HL-60/S4 treated with phorbol 12-myristate 13-acetate at 8.2 ng/mL for 4 days and 3 days (cell line): ENCODE measurements around the gene AKR1C1.
"Not testable (repeated sequence)": the region's sequence is repeated elsewhere in the genome, so short reads cannot be mapped to it uniquely, and the experiment has no call there.

Experiments
- in situ Hi-C: fragments of 300-500 bp; cut with MboI; formaldehyde crosslinking; loops from 2 replicates; pipeline ENCODE4 v1.15.0; 2022; ENCODE audit warnings: low sequenced_read_pairs

AKR1C1 gene

DNA sequence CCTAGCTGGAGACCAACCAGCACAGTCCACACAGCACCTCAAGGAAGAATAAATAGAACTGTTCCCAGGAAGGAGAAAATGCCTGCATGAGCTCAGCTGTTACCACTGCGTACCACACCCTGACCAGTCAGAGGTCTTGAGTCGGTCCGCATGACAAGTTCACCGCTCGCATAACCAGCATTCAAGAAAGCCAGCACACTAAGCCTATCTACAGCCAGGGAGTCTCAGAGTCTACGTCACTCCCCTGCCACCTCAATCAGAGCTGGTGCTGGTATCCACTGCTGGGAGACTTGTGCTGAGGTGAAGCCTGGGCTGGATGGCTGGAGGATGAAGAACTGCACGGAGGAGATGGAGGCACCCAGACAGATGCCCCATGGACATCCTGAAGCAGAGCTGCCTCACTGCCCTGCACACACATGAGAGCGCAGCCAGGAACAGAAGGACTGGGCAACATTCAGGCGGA lies 19.6 kb downstream of the AKR1C1 start:
- in situ Hi-C loops: no loop called here

DNA sequence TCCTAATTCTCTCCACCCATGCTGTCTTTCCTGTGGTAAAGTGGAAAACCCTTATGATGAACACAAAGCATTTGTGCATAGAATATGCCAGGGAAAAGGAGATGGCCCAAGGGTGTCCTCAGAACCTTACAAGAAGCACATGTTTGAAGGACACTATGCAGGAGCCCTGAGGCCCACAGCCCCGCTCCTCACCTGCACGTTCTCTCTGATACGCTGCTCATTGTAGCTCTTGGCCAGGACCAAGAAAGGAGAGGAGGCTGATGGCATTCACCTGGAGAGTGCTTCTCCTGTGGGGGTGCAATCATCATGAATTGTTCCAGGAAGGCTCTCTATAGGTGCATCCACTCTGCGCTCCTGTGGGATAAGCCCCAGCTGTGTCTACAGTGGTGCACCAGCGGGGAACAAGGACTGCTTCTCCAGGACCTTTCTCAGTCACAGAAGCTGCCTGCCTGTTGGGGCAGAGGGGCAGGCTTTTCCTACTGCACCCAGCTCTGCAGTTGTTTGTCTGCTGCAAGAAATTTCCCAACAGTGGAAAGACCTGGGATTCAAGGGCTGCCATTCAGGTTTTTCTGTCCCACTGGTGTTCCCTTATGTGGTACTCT lies 20.5 kb downstream of the AKR1C1 start:
- in situ Hi-C loops: no loop called here

DNA sequence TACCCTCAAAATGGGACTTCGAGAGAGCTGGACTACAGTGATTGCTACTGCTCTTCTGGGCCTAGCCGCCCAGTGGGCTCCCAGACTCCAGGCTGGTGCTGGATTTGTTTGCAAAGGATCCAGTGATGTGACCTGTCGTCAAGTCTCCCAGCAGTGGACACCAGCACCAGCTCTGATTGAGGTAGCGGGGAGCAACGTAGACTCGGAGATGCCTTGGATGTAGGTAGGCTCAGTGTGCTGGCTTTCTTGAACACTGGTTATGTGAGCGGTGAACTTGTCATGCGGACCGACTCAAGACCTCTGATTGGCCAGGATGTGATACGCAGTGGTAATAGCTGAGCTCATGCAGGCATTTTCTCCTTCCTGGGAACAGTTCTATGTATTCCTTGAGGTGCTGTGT lies 21.0 kb downstream of the AKR1C1 start:
- in situ Hi-C loops: no loop called here

DNA sequence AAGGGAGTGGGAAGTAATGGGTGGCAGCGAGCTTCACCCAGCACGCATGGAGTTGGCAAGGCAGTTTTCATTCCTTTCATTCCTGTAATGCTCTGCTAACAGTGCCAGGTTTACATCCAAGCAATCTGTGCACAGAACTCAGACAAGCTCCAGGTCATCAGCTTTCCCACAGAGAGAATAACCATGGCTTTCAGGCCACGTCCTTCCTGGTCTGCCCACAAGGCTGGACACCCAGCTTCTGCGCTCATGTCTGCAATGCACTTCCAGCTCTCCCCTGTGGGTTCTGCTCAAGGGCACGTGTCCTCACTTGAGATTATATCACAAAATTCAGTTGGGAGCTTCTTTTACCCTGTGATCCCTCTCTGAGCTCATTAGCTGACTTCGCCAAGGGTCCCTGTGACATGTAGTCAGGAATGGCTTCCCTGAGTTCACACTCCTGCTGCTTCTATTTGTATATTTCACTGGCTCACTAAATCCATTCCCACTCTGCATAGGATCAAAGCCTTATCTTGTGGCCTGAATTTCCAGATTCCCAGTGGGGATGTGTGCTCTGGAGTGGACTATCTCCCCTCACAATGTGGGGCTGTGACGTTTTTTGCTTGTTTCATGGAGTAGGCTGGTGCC lies 21.9 kb downstream of the AKR1C1 start:
- in situ Hi-C loops: no loop called here

DNA sequence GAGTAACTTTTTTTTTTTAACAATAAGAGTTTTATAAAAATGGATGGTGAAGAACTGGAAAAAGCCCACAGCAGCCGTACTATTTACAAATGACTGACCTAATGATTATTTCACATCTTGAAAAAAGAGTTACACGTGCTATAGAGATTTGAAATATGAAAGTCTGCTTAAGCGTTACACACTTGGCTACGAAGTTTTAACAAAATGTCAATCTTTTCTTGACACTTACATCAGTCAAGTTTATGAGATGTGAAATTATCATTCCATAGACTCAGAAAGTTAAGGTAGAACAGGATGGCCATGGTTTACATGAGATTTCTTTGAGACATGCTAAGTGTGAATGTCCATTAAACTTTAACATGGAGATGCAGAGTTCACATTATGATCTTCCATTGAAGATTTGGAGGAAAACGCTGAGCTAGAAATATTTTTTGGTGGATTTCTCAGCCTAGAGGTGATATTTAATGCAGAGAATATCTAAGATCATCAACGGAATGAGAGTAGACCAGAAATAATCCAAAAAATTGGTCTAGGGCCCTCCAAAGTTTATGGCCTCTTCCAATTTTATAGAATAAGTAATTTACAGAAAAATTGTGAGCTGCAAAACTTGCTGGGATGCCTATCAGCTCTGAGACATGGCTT lies 24.9 kb downstream of the AKR1C1 start:
- in situ Hi-C loops: not testable (repeated sequence)

DNA sequence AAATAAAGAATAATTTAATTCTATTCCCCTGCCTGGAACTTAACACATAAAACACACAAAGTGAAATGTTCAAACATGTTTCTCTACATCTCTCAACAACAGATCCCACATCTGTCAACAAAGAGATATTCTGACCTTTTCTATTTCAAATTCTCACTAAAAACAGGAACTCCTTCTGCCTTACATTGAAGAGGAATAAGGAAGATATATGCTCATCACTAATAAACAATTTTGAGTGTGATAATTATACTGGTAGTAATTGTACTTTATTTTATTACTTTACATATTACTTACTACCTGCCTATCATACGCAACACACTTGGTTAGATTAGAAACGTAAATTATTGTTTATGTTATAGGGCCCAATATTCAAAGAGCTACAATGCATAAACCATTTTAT lies 27.0 kb downstream of the AKR1C1 start:
- in situ Hi-C loops: no loop called here

DNA sequence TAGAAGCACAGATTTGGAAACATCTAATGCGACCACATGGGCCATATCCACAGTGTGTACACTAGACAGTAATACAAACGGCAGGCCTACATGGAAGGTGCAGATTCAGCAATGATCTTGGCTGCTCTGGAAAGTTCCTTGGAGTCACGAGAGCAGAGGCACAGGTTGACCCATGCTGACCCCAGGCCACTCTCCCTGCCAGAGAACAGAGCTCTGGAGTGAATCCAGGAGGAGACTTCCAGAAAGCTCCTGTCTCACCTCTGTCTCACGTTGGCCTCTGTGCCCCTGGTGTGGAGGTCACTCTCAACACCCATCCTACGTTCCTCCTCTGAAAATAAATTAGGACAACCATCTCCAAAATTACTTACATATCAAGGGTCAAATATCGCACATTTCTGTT lies 28.2 kb downstream of the AKR1C1 start:
- in situ Hi-C loops: not testable (repeated sequence)

DNA sequence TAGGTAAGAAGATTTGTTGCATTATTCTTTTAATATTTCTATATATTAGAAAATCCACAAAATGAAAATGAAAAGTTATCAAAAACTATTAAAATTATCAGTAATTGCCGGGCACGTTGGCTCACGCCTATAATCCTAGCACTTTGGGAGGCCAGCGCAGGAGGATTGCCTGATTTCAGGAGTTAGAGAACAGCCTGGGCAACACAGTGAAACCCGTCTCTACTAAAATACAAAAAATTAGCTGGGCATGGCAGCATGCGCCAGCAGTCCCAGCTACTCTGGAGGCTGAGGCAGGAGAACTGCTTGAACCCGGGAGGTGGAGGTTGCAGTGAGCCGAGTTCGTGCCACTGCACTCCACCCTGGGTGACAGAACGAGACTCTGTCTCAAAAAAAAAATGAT lies 29.3 kb downstream of the AKR1C1 start:
- in situ Hi-C loops: not testable (repeated sequence)

DNA sequence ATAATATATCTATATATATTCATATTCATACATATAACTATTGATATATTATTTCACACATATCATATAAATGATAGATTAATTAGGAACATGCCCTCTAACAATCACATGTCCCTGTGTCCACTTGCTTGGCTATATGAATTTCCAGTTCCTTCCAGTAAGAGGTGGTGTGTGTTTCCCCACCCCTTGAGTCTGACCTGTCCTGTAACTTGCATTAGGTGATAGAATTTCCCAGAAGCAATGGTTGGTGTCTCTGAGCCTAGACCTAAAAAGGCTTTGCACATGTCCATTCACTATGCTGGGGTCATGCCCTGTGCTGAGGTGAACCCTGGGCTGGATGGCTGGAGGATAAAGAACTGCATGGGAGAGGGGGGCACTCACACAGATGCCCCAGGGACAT lies 31.0 kb downstream of the AKR1C1 start:
- in situ Hi-C loops: not testable (repeated sequence)

DNA sequence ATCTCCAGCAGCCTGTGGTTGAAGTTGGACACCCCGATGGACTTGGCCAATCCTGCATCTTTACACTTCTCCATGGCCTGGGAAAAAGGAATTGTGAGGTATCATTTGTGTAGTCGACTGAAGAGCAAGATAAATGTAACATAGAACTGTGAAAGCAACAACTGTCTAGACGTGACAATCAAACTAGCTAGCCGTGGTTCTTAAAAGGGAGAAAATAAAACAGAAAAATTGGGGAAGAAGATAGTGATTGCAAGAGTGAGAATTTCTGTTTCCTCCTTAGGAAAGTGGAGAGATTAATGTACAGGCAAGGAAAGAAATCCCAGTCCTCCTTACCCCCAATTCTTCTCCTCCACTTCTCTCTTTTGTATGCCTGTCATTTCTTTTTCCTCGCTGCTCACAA lies 35.5 kb downstream of the AKR1C1 start:
- in situ Hi-C loops: no loop called here

DNA sequence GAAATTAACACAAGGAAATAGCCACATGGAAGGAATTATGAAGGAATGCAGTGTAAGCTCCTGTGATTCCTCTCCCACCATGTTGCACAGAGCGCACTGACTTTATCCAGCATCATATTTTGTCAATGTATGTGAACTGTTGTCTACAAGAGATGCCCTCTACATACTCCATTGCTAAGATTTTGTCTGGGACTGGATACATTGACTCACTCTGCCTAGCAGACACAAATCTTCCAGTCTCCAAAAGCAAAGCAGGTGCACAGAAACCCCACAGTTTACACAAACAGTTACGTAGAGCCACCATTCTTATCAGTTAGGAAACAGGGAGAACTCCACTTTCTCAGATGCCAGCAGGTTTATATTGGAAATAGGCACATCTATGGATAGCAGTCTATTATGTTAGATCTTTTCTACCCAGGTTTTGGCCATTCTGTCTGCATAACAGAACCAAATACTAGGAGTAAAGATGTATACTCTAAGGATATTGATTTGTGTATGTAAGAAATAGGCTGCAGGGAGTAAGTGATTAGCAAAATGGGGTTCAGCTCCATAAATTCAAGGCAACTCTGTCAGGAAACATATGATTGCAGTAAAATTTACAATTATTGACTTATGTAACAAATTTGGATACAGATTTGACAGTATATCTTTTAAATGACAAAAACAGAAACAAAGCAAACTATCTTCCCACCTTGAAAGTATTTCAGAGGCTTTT lies 39.0 kb downstream of the AKR1C1 start:
- in situ Hi-C loops: no loop called here

DNA sequence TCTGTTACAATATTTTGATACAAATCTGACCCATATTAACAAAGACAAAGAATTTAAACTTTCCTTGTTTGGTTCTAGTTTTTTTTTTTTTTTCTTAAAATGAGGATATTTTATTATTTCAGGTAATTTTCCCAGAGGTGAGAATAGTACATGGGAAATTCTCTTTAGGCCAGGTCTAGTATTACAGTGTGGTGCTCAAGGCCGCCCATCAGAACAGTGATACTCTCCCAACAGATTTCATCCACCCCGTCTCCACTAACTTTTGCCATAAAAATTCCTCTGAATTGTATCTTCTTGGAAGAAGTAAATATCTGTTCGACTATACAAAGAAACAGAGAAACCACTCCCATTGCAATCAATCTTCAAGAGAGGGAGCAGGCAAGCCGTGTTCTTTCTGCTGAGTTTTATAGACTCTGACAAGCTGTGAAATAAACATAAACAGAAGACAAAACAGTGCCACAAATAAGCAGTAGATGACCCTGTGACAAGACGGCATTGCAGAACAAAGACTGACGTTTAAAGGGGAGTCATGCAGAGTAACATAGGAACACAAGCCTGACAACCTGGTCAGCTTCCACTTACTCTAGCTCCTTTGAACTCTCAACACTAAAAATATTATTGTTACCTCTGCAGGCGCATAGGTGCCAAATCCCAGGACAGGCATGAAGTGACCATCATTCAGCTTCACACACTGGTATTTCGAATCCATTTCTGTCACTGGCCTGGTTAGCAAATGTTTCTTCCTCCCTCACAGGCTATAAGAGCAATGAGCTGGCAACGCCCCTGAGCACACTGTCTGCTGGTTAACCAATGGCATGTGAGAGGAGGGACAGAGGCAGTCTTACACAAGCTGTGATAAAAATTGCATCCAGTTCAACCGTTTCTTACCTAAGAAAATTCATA lies 40.2 kb downstream of the AKR1C1 start, which contains the start of gene AKR1C2:
TSS of gene AKR1C2 (minus strand) at position 731 of the 903 bp plus-strand sequence. CDS start at position 709, 22 bp downstream.
- in situ Hi-C loops: not testable (repeated sequence)

DNA sequence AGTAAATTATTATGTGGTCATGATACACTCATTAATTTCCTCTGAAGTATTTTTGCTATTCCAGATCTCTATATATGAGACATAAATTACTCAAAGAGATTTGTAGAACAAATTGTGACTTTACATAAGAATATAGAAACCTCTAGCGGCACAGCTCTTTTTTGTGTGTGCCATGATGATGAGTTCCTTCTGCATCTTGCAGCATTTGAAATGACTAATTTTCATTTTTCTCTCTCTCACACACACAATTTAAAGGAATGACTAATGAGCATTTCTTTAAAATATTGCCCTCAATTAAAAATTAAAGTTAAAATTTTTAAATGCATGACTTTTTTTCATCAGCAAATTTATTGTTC lies 40.8 kb downstream of the AKR1C1 start:
- in situ Hi-C loops: not testable (repeated sequence)

DNA sequence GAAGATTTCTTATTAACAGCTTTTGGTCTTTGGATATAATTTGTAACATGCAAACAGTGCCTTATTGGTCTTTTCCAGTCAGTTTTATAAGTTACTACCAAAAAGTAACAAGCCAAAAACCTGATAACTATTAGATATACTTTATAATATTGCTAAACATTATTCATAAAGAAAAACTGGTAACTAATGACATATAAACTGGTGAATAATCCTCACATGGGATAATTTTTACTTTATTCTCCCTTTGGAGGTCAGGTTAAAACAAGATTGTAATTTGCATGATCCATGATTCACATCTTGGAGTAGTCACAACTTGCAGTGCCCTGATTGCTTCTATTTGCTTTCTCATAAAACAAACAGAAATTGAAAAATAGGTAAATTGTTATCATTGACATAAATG lies 41.3 kb downstream of the AKR1C1 start:
- in situ Hi-C loops: not testable (repeated sequence)

DNA sequence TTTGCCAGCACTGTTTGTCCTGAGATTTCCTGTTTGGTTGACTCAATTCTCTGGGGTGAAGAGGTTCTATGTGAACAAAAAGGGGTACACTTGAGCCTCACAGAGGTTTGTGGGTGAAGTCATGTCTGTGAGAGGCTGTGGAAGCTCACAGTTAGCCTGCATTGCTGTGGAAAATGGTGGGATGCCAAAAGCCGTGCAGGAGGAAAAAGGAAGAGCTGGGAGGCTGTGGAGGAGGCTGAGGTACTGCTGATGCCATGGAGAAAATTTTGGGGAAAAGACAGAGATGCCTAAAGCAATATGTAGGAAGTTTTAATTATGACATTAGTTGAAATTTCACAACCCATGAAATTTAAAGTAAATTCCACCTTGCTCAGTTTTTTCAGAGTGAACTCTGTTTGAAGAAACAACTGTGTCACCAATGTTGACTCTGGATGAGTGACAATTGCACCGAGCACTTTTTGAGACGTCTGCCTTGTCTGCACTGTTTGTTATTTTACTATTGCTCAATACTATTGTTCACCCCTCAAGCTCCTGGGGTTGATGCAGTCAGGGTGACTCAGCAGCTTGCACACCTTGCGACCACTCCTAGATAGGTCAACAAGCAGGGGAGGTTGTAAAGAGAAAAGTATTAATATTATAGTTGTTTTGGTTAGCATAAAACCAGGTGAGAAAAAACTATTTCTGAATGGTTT lies 45.8 kb downstream of the AKR1C1 start:
- in situ Hi-C loops: not testable (repeated sequence)

DNA sequence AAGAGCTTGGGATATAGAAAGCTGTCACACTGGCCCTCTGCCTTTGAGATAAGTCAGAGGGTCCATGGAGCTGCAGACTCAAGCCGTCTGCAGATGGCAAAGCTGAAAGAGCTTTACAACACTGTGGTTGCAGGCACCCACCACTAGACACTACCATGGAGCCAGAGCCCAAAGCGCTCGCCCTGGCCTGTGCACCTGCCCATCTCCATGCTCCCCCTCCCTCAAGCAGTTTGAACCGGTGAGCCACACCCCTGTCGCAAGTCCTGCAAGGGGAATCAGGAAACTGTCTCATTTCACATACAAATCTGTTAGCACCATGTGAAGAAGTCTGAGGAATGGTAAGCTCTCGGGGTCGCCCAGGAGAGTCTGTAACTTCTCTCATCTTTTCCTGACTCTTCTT lies 46.8 kb downstream of the AKR1C1 start:
- in situ Hi-C loops: not testable (repeated sequence)

DNA sequence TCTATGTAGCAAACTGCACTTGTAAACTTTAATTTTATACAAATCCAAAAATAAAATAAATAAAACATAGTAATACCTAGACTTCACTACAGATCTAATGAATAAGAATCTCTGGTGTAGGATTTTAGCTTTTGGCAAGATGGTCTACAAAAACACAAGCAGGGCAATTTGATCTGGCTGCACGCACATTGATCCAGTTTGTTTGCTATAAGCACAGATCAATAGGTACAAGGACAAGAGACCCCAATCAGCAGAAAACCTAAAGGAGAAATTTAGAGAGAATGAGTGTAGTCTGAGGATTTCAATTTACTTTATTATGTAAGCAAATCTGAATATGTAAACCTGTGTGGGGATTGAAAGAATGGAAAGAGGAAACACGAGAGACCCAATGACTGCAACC lies 48.2 kb downstream of the AKR1C1 start:
- in situ Hi-C loops: not testable (repeated sequence)

DNA sequence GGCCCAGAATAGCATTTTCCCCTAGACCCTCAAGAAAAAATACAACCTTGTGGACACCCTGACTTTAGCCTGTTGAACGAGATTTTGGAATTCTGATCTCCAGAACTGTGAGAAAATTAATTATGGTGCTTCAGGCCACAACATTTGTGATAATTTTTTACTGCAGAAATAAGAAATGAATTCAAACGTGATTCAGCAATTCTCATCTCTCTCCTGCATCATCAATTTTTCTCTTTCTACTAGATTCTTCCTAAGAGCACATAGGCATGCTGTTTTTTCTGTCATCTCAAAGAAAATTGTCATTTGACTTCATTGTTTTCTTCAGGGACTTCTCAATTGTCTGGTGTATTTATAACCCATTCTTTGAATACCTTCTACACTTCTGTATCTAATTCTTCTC lies 49.4 kb downstream of the AKR1C1 start:
- in situ Hi-C loops: no loop called here

DNA sequence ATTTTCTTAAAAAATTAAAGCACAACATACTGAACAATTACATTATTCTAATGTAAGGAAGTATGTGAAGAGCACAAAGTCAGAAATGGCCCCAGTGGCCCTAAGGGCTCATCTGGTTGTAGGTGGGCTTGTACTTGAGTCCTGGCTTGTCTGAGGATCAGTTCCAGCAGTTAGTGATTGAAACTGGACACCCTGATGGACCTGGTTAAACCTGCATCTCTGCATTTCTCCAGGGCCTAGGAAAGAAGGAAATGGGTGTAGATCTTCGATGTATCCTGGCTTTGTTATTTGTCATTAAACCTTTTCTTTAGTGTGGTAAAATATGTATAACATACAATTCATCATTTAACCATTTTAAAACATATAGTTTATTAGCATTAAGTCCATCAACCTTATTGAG lies 50.2 kb downstream of the AKR1C1 start:
- in situ Hi-C loops: no loop called here
